HG03442 (cell line): ENCODE data around the gene SIRPA.
A peak's percentile ranks its signal among the peaks of the same experiment; 100 is the strongest.

Experiments used
- ATAC-seq: cut with Tn5 transposase; IDR thresholded peaks from one replicate; pipeline ENCODE4 v1.9.1; 2021; ENCODE audit warnings: mild to moderate bottlenecking, moderate library complexity; ENCODE audit not compliant: unreplicated experiment

Gene SIRPA

GRCh38 chr20:1887321-1887720 is 7.9 kb upstream of the SIRPA start:
- ATAC-seq, result no peak

- ATAC-seq, result no peak
Observed at GRCh38 chr20:1887756-1888155, 7.5 kb upstream of the SIRPA start.

- no peak for ATAC-seq
Observed at GRCh38 chr20:1888796-1889463, 6.3 kb upstream of the SIRPA start.

- no peak for ATAC-seq
Observed at GRCh38 chr20:1890469-1891262, 4.5 kb upstream of the SIRPA start.

- no peak for ATAC-seq
Observed at GRCh38 chr20:1891263-1892118, 3.7 kb upstream of the SIRPA start.

- no peak for ATAC-seq
Observed at GRCh38 chr20:1892119-1892385, 3.2 kb upstream of the SIRPA start.

GRCh38 chr20:1893721-1894470 is 1.3 kb upstream of the SIRPA start:
- no peak for ATAC-seq

GRCh38 chr20:1894471-1894950 is 696 bp upstream of the SIRPA start:
- no peak for ATAC-seq

GRCh38 chr20:1895674-1896483 is 672 bp downstream of the SIRPA start:
- no peak for ATAC-seq

GRCh38 chr20:1896484-1897258 is 1.5 kb downstream of the SIRPA start:
- no peak for ATAC-seq

- ATAC-seq, result no peak
Observed at GRCh38 chr20:1897541-1897940, 2.3 kb downstream of the SIRPA start.

- ATAC-seq, result peak; percentile 50
Observed at GRCh38 chr20:1897965-1898464, 2.8 kb downstream of the SIRPA start.

GRCh38 chr20:1898482-1899240 is 3.5 kb downstream of the SIRPA start:
- no peak for ATAC-seq

- no peak for ATAC-seq
Observed at GRCh38 chr20:1899241-1899525, 4.0 kb downstream of the SIRPA start.

GRCh38 chr20:1900321-1900801 is 5.2 kb downstream of the SIRPA start:
- no peak for ATAC-seq

- ATAC-seq, result no peak
Observed at GRCh38 chr20:1901704-1902103, 6.5 kb downstream of the SIRPA start.

GRCh38 chr20:1902188-1902587 is 7.0 kb downstream of the SIRPA start:
- no peak for ATAC-seq

GRCh38 chr20:1904135-1904534 is 8.9 kb downstream of the SIRPA start:
- no peak for ATAC-seq

GRCh38 chr20:1905009-1905408 is 9.8 kb downstream of the SIRPA start:
- ATAC-seq, result no peak
